GM12801 (cell line): ENCODE results near the gene SLC7A9.

Source experiments
- TF ChIP-seq, protein P1 (sequence below): IDR thresholded peaks from one replicate; pipeline ENCODE4 v1.5.1; 2011; ENCODE audit warnings: control low read depth; ENCODE audit not compliant: insufficient read length; ENCODE audit errors: extremely low read depth

The SLC7A9 gene

DNA sequence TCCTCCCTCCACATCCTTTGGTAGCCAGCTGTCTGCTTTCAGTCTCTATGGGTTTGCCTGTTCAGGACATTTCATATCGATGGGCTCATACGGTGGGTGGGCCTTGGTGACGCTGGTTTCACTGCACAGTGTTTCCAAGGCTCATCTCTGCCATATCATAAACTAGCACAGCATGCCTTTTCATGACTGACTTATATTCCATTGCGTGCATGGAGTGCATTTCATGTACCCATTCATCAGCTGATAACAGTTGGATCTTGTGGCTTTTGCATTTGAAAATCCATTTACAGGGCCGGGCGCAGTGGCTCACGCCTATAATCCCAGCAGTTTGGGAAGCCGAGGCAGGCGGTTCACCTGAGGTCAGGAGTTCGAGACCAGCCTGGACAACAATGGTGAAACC lies 80.1 kb downstream of the SLC7A9 start:
- TF ChIP-seq, protein P1, sequence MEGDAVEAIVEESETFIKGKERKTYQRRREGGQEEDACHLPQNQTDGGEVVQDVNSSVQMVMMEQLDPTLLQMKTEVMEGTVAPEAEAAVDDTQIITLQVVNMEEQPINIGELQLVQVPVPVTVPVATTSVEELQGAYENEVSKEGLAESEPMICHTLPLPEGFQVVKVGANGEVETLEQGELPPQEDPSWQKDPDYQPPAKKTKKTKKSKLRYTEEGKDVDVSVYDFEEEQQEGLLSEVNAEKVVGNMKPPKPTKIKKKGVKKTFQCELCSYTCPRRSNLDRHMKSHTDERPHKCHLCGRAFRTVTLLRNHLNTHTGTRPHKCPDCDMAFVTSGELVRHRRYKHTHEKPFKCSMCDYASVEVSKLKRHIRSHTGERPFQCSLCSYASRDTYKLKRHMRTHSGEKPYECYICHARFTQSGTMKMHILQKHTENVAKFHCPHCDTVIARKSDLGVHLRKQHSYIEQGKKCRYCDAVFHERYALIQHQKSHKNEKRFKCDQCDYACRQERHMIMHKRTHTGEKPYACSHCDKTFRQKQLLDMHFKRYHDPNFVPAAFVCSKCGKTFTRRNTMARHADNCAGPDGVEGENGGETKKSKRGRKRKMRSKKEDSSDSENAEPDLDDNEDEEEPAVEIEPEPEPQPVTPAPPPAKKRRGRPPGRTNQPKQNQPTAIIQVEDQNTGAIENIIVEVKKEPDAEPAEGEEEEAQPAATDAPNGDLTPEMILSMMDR: no peak

DNA sequence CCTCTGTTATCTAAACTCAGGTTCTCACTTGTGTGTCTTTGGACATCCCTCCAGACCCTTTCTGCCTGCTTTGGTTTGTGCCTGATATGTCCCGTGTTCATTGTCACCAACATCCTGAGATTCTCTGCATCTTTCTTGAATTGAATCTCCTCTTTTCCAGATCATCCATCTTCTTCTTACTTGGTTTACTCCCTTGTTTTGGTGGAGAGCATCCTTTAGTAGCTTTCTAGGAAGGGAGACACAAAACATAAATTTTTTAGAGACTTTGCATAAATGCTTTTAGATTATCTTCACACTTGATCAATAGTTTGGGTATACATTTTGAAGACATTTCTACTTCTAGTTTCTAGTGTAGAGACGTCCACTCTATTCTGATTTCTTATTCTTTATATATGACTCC lies 88.3 kb downstream of the SLC7A9 start:
- TF ChIP-seq, protein P1: no peak
